Hepatic stellate cell (primary cell): ENCODE data around the gene OGFR.

Source experiments
- DNase-seq: peaks from one replicate; pipeline ENCODE4 v3.0.0; 2011; ENCODE audit warnings: low spot score

Gene OGFR

GRCh38 chr20:62799873-62800272, 4.8 kb upstream of the OGFR start:
- DNase-seq, result no peak

DNA sequence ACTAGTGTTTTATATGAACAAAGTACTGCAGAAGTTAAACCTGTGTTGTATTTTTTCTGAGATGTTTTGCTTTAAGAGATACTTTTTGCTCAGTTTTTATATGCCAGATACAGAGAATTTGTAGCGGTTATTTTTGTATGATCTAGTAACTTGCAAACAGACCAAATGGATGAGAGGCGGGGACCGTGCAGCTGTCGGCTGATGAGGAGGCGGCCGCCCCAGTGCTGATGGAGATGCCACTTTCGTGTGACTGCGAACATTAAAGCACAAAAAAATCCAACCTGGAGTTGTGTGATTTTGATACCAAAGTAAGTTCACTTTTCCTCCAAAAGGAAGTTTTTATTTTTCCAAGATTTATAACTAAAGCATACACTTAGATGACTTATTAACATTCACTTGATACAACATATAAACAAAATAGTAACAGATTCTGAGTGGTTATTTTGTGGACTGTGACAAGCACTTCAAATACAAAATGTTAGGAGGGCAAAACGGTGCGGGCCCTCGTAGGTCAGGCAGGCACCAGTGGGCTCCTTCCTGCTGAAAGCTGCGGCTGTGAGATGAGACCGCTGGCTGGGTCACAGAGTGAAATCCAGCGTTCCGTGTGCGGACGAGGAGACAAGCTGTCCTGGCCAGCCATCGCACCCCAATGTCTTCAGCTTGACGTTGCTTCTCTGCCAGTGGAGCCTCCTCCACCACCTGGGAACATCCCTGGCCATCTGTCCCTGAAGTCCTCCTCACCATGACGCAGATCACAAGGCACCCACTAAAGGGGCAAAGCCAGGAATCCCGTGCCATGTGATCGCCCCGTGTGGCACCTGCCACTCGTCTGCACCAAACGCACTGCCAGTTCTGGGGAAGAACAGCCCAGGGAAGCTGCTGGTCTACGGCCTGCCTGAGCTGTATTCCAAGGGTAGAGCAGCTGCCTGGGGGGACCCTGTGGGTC, 4.0 kb upstream of the OGFR start:
- no peak for DNase-seq

- no peak for DNase-seq
These were observed 3.2 kb upstream of the OGFR start for GRCh38 chr20:62801284-62802010.

DNA sequence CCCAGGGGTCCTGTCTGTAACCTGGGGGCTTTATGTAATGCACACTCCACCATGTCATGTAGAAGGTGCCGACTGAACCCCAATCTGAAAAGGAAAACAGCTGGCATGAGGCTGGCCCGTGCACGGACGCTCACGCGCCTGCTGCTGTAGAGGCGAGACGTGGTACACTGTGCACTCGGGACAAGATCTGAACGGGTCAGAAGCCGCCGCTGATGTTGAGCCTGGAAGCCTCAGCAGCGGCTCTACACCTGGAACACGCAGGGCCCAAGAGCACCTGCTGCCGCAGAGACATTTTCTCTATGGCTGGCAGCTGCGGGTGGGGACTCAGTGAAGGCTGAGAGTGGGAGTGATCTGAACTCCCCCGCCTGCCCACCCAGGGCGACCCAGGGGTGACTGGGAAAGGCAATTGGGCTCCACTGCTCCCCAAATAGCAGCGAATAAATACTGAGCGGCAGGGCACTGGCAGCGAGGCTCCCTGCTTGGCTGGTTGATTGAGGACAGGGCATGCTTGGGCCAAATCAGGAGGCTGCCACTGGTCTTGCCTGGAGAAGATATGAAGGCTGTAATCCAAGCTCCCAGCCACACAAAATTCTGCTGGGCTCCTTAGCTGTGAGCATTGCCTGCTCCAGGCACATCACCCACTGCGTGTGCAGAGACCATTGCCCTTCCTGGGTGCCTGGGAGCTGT, 2.5 kb upstream of the OGFR start:
- DNase-seq, result no peak

DNA sequence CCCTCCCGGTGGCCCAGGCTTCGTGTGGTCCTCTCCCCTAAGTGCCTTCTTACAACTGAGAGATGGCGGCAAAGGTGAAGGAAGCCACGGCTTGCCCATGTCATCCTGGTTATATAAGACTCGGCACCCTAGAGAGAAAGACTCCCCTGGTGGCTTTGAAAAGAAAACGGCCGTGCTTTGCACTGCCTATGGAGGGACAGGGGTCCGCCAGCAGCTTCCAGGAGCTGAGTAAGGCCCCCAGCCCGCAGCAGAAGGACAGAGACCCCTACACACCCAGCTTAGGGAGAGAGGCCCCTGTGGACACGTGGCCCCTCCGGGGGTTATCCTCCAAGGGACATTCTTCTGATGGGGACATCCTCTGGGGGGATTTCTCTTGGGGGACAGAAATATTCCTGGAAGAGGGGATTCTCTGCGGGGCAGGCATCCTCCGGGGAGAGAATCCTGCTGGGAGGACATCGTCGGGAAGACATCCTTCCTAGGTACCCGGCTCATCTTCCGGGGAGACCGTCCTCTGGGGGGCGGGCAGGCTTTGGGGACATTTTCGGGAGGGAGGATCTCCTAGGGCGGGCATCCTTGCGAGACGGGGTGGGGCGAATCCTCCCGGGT, 511 bp upstream of the OGFR start:
- DNase-seq, result no peak

DNA sequence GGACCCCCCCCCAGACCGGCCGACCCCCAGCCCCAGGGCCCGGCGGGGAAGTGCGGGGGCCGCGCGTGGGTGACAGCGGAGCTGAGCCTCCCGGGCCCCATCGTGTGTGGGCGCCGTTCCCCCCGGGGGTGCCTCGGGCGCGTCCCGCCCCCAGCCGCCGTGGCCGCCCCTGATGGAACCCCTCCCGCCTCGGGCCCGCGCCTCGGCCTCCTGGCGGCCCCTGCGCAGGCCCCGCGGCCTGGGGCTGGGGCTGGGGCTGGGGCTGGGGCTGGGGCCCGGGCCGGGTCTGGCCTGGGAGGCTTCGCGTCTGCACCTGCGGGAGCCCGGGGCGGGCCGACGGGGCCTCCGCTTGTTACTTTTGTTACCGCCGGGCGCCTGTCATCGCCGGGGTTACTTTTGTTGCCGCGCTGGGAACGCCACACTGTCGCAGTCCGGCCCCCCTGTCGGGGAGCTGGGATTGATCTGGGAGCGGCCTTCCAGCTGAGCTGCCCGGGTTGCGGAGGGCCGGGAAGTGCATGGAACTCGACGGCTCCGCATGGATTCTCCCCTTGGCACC, 598 bp downstream of the OGFR start:
- peak; percentile 69 for DNase-seq

DNA sequence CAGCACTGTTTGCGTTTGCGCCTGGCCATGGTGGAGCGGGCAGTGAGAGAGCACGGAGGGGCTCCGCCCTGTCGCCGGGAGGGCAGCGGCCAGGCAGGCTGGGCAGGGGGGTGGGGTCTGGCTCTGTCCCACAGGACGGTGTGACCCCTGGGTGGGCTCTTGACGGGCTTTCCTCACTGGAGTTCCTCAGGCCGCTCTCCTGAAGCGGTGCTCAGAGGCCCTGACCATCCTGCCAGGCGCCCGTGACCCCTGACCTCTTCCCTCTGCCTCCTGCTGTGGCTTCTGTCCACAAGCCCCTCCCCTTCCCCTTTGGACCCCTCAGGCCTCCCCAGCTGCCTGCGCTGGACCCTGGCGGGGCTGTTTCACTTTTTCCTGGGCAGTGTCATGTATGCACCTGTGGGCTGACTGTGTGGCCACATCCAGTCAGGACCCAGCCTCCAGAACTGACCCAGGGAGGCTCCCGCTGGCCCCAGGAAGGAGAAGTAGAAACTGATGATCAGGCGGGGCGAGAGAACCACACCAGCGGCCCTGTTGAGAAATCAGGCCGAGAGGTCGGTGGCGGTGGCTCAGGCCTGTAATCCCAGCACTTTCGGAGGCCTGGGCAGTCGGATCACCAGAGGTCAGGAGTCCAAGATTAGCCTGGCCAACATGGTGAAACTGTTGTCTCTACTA, 1.2 kb downstream of the OGFR start:
- DNase-seq, result no peak

GRCh38 chr20:62806383-62807050, 1.9 kb downstream of the OGFR start:
- no peak for DNase-seq

GRCh38 chr20:62807444-62808210, 3.0 kb downstream of the OGFR start:
- DNase-seq, result no peak

DNA sequence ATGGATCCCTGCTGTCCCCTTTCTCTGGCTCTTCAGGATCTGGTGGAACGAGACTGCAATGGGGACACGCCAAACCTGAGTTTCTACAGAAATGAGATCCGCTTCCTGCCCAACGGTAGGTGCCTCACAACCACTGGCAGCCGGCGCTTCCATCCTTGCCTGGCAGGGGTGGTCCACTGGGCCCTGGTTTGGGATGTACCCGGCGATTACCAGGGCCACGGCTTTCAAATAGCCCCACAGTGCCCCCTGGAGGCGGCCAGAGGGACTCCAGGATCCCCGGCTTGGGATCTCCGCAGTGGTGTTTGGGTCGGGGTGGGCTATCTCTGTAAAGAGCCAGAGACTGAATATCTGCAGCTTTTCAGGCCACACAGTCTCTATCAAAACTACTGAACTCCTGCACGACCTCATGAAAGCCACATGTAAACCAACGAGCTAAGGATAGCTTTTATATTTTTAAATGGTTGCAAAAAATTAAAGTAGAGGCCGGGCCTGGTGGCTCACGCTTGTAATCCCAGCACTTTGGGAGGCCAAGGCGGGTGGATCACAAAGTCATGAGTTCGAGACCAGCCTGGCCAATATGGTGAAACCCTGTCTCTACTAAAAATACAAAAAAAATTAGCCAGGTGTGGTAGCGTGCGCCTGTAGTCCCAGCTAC, 3.7 kb downstream of the OGFR start:
- DNase-seq, result peak; percentile 90

- DNase-seq, result no peak
These were observed 5.1 kb downstream of the OGFR start for GRCh38 chr20:62809530-62810428.

DNA sequence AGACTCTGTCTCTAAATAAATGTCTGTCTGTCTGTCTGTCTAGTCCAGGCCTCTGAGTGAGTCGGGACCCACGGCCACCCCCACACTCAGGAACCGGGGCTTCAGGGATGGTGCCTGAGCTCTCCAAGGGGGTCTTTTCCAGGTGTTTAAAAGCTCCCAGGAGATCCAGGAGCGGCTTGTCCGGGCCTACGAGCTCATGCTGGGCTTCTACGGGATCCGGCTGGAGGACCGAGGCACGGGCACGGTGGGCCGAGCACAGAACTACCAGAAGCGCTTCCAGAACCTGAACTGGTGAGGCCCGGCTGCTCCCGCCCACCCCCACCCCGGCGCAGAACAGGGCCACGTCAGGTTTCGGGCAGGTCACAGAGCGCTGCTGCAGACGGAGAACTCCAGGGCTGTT, 6.7 kb downstream of the OGFR start:
- DNase-seq, result no peak

DNA sequence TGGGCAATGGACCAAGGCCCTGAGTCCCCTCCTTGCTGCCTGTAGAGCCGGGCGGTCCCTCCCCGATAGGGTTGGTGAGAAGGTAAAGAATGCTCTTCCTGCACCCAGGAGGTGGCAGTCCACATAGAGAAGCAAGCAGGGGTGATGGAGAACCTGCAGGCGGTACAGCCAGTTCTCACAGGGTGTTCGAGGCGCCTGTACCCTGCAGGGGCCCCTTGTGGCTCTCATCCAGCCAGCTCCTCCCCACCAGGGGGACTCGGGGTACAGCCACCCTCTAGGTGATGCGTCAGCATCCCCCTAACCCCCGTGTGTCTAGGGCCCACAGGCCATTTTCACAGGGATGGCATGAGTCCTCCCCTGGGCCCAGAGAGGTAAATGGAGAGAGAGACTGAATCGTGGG, 7.1 kb downstream of the OGFR start:
- DNase-seq, result no peak

GRCh38 chr20:62812181-62812906, 7.7 kb downstream of the OGFR start:
- no peak for DNase-seq

GRCh38 chr20:62812907-62813200, 8.2 kb downstream of the OGFR start:
- no peak for DNase-seq

- no peak for DNase-seq
These were observed 9.0 kb downstream of the OGFR start for GRCh38 chr20:62813588-62813987.

DNA sequence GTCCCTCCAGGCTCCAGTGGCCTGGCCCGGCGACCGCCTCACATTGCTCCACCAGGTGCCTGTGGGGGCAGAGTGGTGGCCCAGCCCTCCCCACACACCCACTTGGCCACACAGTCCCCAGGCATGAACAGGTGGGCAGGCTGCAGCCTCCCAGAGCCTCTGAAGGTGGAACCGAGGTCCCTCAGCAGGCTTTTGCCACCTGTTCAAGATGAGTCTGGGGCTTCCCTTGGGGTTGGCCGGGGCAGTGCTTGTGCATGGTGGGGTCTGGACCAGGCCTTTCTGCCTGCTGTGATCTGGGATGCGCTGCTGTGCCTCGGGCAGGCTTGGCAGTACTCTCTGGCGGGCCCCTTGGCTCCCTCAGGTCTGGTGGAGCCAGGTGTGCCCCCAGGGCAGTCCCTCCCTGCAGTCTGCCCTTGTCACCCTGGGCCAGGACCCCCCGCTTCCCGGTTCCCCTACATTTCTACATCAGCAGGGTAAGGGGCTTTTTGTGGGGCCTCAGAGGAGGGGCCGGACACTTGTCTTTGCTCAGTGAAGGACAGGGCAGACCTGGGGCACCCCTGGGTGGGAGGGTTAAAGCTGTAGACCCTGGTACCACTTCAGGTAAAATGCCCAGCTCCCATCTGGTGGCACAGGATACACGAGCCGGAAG, 9.5 kb downstream of the OGFR start:
- no peak for DNase-seq

- no peak for DNase-seq
These were observed 10.1 kb downstream of the OGFR start for GRCh38 chr20:62814709-62815065.
